Measurements from ENCODE around the gene NOB1. TPM values are rescaled to one million over a fixed set of nuclear protein-coding genes. Genes with fewer than 3 reads are reported as not detected.

NOB1 gene
- total and polyA plus RNA-seq, 9 of the 15 experiments (the other 6 are each of a cell fraction or from before 2014, with no cell fraction given): 42.4 to 148 (median 116) TPM

DNA sequence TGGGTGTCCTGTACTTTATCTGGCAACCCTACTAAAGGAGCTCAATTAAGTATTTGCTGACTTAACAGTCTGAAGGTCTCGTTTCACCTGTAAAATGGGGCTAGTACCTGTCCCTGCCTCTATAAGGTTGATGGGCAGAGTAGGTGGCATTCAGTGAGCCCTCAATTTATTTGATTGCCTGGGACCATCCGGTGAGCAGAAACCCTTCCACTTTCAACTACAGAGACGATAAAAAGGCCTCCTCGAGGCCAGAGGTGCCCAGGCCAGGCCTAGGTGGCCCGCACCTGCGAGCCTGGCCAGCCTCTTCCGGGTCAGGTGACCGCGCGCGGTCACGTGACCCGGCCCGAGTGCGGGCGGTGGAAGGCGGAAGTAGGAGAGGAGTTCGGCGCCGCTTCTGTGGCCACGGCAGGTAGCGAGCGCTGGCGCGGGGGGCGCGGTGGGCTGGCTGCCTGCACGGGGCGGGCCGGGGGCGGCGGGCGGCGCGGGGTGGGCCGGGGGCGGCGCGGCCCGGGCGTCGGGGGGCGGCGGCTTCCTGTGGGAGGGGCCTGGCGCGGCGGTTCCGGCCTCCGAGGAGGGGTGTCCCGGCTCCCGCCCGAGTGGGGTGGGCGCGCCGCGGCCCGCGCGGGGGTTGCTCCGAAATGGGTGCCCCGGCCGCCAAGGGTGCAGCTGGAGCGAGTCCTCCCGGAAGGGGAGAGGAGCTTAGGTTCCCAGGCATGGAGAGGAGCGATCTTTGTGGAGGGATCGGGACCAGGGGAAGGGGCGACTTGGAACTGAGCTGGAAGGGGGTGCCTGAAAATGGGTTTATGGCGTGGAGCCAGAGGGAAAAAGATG lies 7.5 kb upstream of the NOB1 start, which contains the start of gene WWP2 (continued):
- TF ChIP-seq, protein P1, sequence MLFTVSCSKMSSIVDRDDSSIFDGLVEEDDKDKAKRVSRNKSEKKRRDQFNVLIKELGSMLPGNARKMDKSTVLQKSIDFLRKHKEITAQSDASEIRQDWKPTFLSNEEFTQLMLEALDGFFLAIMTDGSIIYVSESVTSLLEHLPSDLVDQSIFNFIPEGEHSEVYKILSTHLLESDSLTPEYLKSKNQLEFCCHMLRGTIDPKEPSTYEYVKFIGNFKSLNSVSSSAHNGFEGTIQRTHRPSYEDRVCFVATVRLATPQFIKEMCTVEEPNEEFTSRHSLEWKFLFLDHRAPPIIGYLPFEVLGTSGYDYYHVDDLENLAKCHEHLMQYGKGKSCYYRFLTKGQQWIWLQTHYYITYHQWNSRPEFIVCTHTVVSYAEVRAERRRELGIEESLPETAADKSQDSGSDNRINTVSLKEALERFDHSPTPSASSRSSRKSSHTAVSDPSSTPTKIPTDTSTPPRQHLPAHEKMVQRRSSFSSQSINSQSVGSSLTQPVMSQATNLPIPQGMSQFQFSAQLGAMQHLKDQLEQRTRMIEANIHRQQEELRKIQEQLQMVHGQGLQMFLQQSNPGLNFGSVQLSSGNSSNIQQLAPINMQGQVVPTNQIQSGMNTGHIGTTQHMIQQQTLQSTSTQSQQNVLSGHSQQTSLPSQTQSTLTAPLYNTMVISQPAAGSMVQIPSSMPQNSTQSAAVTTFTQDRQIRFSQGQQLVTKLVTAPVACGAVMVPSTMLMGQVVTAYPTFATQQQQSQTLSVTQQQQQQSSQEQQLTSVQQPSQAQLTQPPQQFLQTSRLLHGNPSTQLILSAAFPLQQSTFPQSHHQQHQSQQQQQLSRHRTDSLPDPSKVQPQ (CRISPR knock-in tag; IDR thresholded peaks at IDR 0.05; ENCODE audit: borderline replicate concordance): no peak
- TF ChIP-seq PCBP2 (IDR thresholded peaks at IDR 0.05; ENCODE audit: low read depth, low read length, poor library complexity, severe bottlenecking) (no peak), ELF4 (CRISPR knock-in tag; IDR thresholded peaks at IDR 0.05) (peak; percentile 95), YY1 (IDR thresholded peaks at IDR 0.05; ENCODE audit: borderline replicate concordance in 1 of 3, control insufficient read depth in 1 of 3, extremely low read depth in 1 of 3, insufficient read depth in 3 of 3, insufficient read length in 1 of 3, insufficient replicate concordance in 2 of 3, low read depth in 1 of 3, low read length in 2 of 3) (peak in 2 of 3 experiments; percentile 22 to 49), ZNF41 (CRISPR knock-in tag; conservative IDR thresholded peaks at IDR 0.05) (no peak), TARDBP (IDR thresholded peaks at IDR 0.05) (no peak), ZEB2 (IDR thresholded peaks at IDR 0.05) (peak; percentile 76), CBX2 (IDR thresholded peaks at IDR 0.05; ENCODE audit: insufficient read depth, low read length, poor library complexity, severe bottlenecking) (no peak), EP300 (IDR thresholded peaks at IDR 0.05; ENCODE audit: low read length) (no peak), GABPA (tag; conservative IDR thresholded peaks at IDR 0.05; ENCODE audit: low read depth) (peak; percentile 92), SMAD3 (CRISPR knock-in tag; conservative IDR thresholded peaks at IDR 0.05) (no peak), ZNF561 (CRISPR knock-in tag; conservative IDR thresholded peaks at IDR 0.05) (no peak), CEBPG (CRISPR knock-in tag; IDR thresholded peaks at IDR 0.05) (no peak), CEBPG (tag; conservative IDR thresholded peaks at IDR 0.05 in 1 of 2, IDR thresholded peaks at IDR 0.05 in 1 of 2) (no peak), CGGBP1 (CRISPR knock-in tag; IDR thresholded peaks at IDR 0.05) (no peak), KLF6 (CRISPR knock-in tag; IDR thresholded peaks at IDR 0.05; ENCODE audit: borderline replicate concordance) (peak; percentile 67; the same call in 1 of the 2 replicates), ZNF695 (CRISPR knock-in tag; IDR thresholded peaks at IDR 0.05) (no peak), PRPF4 (IDR thresholded peaks at IDR 0.05; ENCODE audit: insufficient read depth, low read depth, low read length, poor library complexity, severe bottlenecking) (no peak)
- TF ChIP-seq, protein P2, sequence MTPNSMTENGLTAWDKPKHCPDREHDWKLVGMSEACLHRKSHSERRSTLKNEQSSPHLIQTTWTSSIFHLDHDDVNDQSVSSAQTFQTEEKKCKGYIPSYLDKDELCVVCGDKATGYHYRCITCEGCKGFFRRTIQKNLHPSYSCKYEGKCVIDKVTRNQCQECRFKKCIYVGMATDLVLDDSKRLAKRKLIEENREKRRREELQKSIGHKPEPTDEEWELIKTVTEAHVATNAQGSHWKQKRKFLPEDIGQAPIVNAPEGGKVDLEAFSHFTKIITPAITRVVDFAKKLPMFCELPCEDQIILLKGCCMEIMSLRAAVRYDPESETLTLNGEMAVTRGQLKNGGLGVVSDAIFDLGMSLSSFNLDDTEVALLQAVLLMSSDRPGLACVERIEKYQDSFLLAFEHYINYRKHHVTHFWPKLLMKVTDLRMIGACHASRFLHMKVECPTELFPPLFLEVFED (CRISPR knock-in tag; conservative IDR thresholded peaks at IDR 0.05): no peak
- TF ChIP-seq, protein P3, sequence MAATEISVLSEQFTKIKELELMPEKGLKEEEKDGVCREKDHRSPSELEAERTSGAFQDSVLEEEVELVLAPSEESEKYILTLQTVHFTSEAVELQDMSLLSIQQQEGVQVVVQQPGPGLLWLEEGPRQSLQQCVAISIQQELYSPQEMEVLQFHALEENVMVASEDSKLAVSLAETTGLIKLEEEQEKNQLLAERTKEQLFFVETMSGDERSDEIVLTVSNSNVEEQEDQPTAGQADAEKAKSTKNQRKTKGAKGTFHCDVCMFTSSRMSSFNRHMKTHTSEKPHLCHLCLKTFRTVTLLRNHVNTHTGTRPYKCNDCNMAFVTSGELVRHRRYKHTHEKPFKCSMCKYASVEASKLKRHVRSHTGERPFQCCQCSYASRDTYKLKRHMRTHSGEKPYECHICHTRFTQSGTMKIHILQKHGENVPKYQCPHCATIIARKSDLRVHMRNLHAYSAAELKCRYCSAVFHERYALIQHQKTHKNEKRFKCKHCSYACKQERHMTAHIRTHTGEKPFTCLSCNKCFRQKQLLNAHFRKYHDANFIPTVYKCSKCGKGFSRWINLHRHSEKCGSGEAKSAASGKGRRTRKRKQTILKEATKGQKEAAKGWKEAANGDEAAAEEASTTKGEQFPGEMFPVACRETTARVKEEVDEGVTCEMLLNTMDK (IDR thresholded peaks at IDR 0.05; ENCODE audit: borderline replicate concordance, insufficient read depth, low read depth, low read length, poor library complexity, severe bottlenecking): peak; percentile 57

Data from K562 (cell line).